HG03135 (cell line): ENCODE measurements around the gene MATN3.

Source experiments
- ATAC-seq: cut with Tn5 transposase; IDR thresholded peaks from one replicate; pipeline ENCODE4 v1.9.1; 2021; ENCODE audit warnings: mild to moderate bottlenecking, moderate library complexity; ENCODE audit not compliant: unreplicated experiment

Gene MATN3

DNA sequence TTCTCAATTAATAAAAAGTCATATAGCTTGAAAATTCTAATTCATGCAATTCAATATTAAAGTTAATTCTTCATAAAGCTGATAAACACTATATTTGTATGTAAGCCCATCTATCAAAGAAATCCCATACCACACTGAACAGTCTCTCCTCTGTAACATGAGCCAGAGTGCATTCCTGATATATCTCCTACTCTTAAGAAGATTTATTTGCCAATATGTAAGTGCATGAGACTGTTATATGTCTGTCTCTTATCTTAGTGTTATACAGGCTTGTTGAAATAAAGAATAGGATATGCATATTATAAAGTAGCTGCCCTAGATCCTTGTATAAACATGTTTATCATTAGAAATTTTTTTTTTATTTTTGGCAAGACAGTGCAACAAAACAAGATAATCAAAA is 70.3 kb downstream of the MATN3 start:
- no peak for ATAC-seq
